ENCODE results near the gene TOM1L2. TPM values are rescaled to one million over a fixed set of nuclear protein-coding genes. Genes with fewer than 3 reads are reported as not detected.

Gene TOM1L2
- total RNA-seq, 4 donors from 2014 or later, result 55.7 to 97.1 (median 73.3) TPM

DNA sequence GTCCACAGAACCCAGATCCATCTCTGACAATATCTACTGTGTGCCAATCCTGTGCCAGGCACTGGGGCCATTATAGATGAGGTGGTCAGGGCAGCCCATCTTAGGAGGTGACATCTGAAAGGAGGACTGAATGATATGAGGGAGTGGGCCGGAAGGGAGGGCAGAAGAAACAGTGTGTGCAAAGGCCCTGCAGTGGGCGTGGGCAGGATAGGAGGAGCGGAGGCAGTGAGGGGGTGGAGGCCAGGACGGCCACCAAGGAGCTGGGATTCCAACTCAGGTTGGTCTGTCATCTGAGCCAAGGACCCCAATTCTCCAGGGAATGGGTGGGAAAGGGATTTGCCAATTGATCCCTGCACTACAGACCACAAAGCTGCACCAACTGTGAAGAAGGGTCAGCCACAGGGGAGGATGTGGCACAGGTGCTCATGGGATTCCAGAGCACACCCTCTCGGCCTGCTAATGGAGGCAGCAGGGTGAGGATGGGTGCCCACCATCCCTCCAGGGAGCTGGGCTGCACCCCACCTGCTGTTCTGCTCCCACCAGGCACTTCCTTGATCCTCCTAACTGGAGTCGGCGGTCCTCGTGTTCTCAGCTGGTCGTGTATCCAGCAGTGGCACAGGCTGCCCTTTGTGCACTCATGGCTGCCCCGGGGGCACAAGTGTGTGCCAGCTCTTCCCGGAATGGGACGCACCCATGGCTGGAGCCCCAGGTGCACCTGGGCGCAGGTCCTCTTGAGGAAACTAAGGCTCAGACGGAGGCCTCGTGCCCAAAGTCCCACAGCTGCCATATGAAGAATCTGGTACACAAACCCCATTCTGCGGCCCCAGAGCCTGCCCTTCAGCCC, 145.0 kb downstream of the TOM1L2 start:
- TF ChIP-seq CTCF (IDR thresholded peaks at IDR 0.05 in 4 of 5, conservative IDR thresholded peaks at IDR 0.05 in 1 of 5) (no peak), POLR2A (IDR thresholded peaks at IDR 0.05) (no peak)
- Histone ChIP-seq H3K27ac (peak overlapping the region; percentile 88 to 97 (median 94)), H3K36me3 (no peaks in the 10 kb centered on the region), H3K27me3 (no peaks in the 10 kb centered on the region), H3K4me3 (no peak overlapping the region), H3K9me3 (no peaks in the 10 kb centered on the region), H3K4me1 (peaks cover 57 to 83% of the 10 kb centered on the region in 2 donors)
- DNase-seq, result no peak
- in situ Hi-C loops (cut with MboI; ENCODE audit: low sequenced_read_pairs in 4 of 4) (no loop called here), intact Hi-C loops (cut with DNase I; ENCODE audit: low total_unique reads) (no loop called here)
- ATAC-seq, result no peak

DNA sequence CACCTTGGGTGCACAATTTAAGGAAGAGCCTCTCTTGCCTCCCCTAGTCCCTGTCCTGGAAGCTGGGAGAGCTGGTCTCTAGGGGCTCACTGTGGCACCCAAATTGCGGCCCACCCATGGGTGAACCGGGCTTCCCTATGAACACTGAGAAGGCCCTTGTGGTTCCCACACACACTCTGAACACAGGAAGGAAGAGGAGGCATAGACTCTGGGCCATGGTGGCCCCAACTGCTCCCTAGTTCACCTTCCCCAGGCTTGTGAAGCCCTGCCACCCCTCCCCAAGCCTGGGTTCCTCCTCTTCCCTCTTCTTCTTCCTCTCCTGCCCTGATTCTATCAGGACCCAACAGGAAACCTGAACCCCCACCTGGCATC, 145.9 kb downstream of the TOM1L2 start:
- H3K4me1 ChIP-seq, result peaks cover 57 to 85% of the 10 kb centered on the region in 2 donors
- no peak overlapping the region for H3K4me3 ChIP-seq
- ATAC-seq (no peak), DNase-seq (no peak)
- in situ Hi-C loops (cut with MboI; ENCODE audit: low sequenced_read_pairs in 4 of 4) (no loop called here), intact Hi-C loops (cut with DNase I; ENCODE audit: low total_unique reads) (no loop called here)
- H3K36me3 ChIP-seq, result no peaks in the 10 kb centered on the region
- H3K9me3 ChIP-seq, result no peaks in the 10 kb centered on the region
- TF ChIP-seq POLR2A (IDR thresholded peaks at IDR 0.05) (no peak), CTCF (IDR thresholded peaks at IDR 0.05 in 4 of 5, conservative IDR thresholded peaks at IDR 0.05 in 1 of 5) (no peak)
- no peaks in the 10 kb centered on the region for H3K27me3 ChIP-seq
- peak overlapping the region; percentile 88 to 97 (median 94) for H3K27ac ChIP-seq

- Histone ChIP-seq H3K27me3 (no peaks in the 10 kb centered on the region), H3K27ac (peak overlapping the region; percentile 88 to 97 (median 94)), H3K9me3 (no peaks in the 10 kb centered on the region), H3K36me3 (no peaks in the 10 kb centered on the region), H3K4me3 (no peak overlapping the region), H3K4me1 (peaks cover 64 to 85% of the 10 kb centered on the region in 2 donors)
- peak in 1 of 2 donors; percentile 68 for DNase-seq
- ATAC-seq, result peak in 1 of 2 donors; percentile 1
- in situ Hi-C loops (cut with MboI; ENCODE audit: low sequenced_read_pairs in 4 of 4), result no loop called here
- intact Hi-C loops (cut with DNase I; ENCODE audit: low total_unique reads), result no loop called here
- TF ChIP-seq POLR2A (IDR thresholded peaks at IDR 0.05) (no peak), CTCF (IDR thresholded peaks at IDR 0.05 in 4 of 5, conservative IDR thresholded peaks at IDR 0.05 in 1 of 5) (no peak)
Observed at GRCh38 chr17:17824783-17825614, 147.2 kb downstream of the TOM1L2 start.

GRCh38 chr17:17824119-17824782, 147.9 kb downstream of the TOM1L2 start:
- Histone ChIP-seq H3K27me3 (no peaks in the 10 kb centered on the region), H3K4me3 (peak overlapping the region; percentile 45 to 64 (median 58)), H3K36me3 (peaks cover 0 to 3% of the 10 kb centered on the region in 2 donors), H3K4me1 (peaks cover 69 to 85% of the 10 kb centered on the region in 2 donors), H3K27ac (peak overlapping the region; percentile 88 to 97 (median 94)), H3K9me3 (no peaks in the 10 kb centered on the region)
- intact Hi-C loops (cut with DNase I; ENCODE audit: low total_unique reads) (no loop called here), in situ Hi-C loops (cut with MboI; ENCODE audit: low sequenced_read_pairs in 4 of 4) (no loop called here)
- no peak for DNase-seq
- TF ChIP-seq CTCF (IDR thresholded peaks at IDR 0.05 in 4 of 5, conservative IDR thresholded peaks at IDR 0.05 in 1 of 5) (no peak), POLR2A (IDR thresholded peaks at IDR 0.05) (no peak)
- ATAC-seq, result peak; percentile 11 to 16
